Measurements from ENCODE around the gene CNOT1.

The CNOT1 gene

GRCh38 chr16:58475091-58475619 is 154.5 kb downstream of the CNOT1 start:
- H3K36me3 ChIP-seq (replicated peaks; ENCODE audit: low read depth, low read length), result no peaks in the 10 kb centered on the region
- peaks cover 9% of the 10 kb centered on the region for H3K4me1 ChIP-seq (ENCODE audit: low read length)
- H3K79me2 ChIP-seq (ENCODE audit: low read length), result no peaks in the 10 kb centered on the region
- H3K27ac ChIP-seq (ENCODE audit: low read length), result no peak overlapping the region
- H3K4me3 ChIP-seq (ENCODE audit: low read length), result no peak overlapping the region
- no peaks in the 10 kb centered on the region for H3K9me3 ChIP-seq (ENCODE audit: insufficient read depth, low read length)
- TF ChIP-seq EZH2phosphoT487 (IDR thresholded peaks at IDR 0.05; ENCODE audit: low read depth) (no peak), CTCF (IDR thresholded peaks at IDR 0.05; ENCODE audit: low read depth, low read length) (no peak)
- H3K4me2 ChIP-seq (ENCODE audit: low read length), result no peak overlapping the region
- H3K27me3 ChIP-seq (ENCODE audit: low read depth, low read length), result peaks cover 7% of the 10 kb centered on the region; the same call in 1 of the 2 replicates
- no peak overlapping the region for H3K9ac ChIP-seq (ENCODE audit: low read length)
- no peak overlapping the region for H2AFZ ChIP-seq (ENCODE audit: low read depth, low read length)
- no peaks in the 10 kb centered on the region for H4K20me1 ChIP-seq (ENCODE audit: insufficient read depth, low read length)

GRCh38 chr16:58474296-58474695 is 155.3 kb downstream of the CNOT1 start:
- no peaks in the 10 kb centered on the region for H3K79me2 ChIP-seq (ENCODE audit: low read length)
- H3K9me3 ChIP-seq (ENCODE audit: insufficient read depth, low read length), result no peaks in the 10 kb centered on the region
- H3K4me3 ChIP-seq (ENCODE audit: low read length), result no peak overlapping the region
- H3K9ac ChIP-seq (ENCODE audit: low read length), result no peak overlapping the region
- no peaks in the 10 kb centered on the region for H3K36me3 ChIP-seq (replicated peaks; ENCODE audit: low read depth, low read length)
- H3K27ac ChIP-seq (ENCODE audit: low read length), result no peak overlapping the region
- TF ChIP-seq EZH2phosphoT487 (IDR thresholded peaks at IDR 0.05; ENCODE audit: low read depth), result no peak
- no peak for TF ChIP-seq CTCF (IDR thresholded peaks at IDR 0.05; ENCODE audit: low read depth, low read length)
- H3K27me3 ChIP-seq (ENCODE audit: low read depth, low read length), result peaks cover 4% of the 10 kb centered on the region; the same call in 1 of the 2 replicates
- H3K4me1 ChIP-seq (ENCODE audit: low read length), result peaks cover 9% of the 10 kb centered on the region
- H4K20me1 ChIP-seq (ENCODE audit: insufficient read depth, low read length), result no peaks in the 10 kb centered on the region
- H2AFZ ChIP-seq (ENCODE audit: low read depth, low read length), result peak overlapping the region; percentile 35; the same call in 1 of the 2 replicates
- H3K4me2 ChIP-seq (ENCODE audit: low read length), result peak overlapping the region; percentile 6; the same call in 1 of the 2 replicates

- H3K9ac ChIP-seq (ENCODE audit: low read length), result no peak overlapping the region
- H3K27ac ChIP-seq (ENCODE audit: low read length), result no peak overlapping the region
- no peaks in the 10 kb centered on the region for H3K27me3 ChIP-seq (ENCODE audit: low read depth, low read length)
- no peaks in the 10 kb centered on the region for H3K36me3 ChIP-seq (replicated peaks; ENCODE audit: low read depth, low read length)
- H3K4me3 ChIP-seq (ENCODE audit: low read length), result no peak overlapping the region
- no peaks in the 10 kb centered on the region for H3K9me3 ChIP-seq (ENCODE audit: insufficient read depth, low read length)
- no peaks in the 10 kb centered on the region for H3K79me2 ChIP-seq (ENCODE audit: low read length)
- no peaks in the 10 kb centered on the region for H4K20me1 ChIP-seq (ENCODE audit: insufficient read depth, low read length)
- H3K4me2 ChIP-seq (ENCODE audit: low read length), result no peak overlapping the region
- no peak overlapping the region for H2AFZ ChIP-seq (ENCODE audit: low read depth, low read length)
- peaks cover 9% of the 10 kb centered on the region for H3K4me1 ChIP-seq (ENCODE audit: low read length)
- no peak for TF ChIP-seq EZH2phosphoT487 (IDR thresholded peaks at IDR 0.05; ENCODE audit: low read depth)
Observed at GRCh38 chr16:58472827-58473226, 156.8 kb downstream of the CNOT1 start.

DNA sequence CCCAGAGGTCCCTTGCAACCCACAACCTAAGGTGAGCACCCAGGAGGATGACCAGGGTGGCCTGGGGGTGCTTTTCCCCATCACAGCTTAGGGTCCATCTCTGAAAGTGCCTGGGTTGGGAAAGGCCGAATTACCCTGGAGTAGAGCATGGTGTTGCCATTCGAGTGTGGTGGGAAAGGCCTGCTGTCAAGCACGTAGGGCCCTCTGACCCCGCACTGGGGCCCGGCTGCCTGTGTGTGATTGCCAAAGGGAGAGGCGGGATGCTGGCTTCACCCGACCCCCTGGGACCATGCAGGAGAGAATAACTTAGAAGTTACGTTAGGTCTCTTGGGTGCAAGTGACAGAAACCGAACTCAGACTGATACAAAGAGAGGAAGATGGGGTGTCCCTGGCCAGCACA is 157.4 kb downstream of the CNOT1 start:
- H3K27me3 ChIP-seq (ENCODE audit: low read depth, low read length), result no peaks in the 10 kb centered on the region
- no peak overlapping the region for H3K4me3 ChIP-seq (ENCODE audit: low read length)
- no peaks in the 10 kb centered on the region for H3K36me3 ChIP-seq (replicated peaks; ENCODE audit: low read depth, low read length)
- H3K9me3 ChIP-seq (ENCODE audit: insufficient read depth, low read length), result no peaks in the 10 kb centered on the region
- H2AFZ ChIP-seq (ENCODE audit: low read depth, low read length), result no peak overlapping the region
- H3K9ac ChIP-seq (ENCODE audit: low read length), result no peak overlapping the region
- peaks cover 9% of the 10 kb centered on the region for H3K4me1 ChIP-seq (ENCODE audit: low read length)
- H3K4me2 ChIP-seq (ENCODE audit: low read length), result no peak overlapping the region
- no peaks in the 10 kb centered on the region for H3K79me2 ChIP-seq (ENCODE audit: low read length)
- H3K27ac ChIP-seq (ENCODE audit: low read length), result no peak overlapping the region
- TF ChIP-seq CTCF (IDR thresholded peaks at IDR 0.05; ENCODE audit: low read depth, low read length), result no peak
- no peak for TF ChIP-seq EZH2phosphoT487 (IDR thresholded peaks at IDR 0.05; ENCODE audit: low read depth)
- H4K20me1 ChIP-seq (ENCODE audit: insufficient read depth, low read length), result no peaks in the 10 kb centered on the region
